ENCODE results near the gene ARHGAP23.

DNA sequence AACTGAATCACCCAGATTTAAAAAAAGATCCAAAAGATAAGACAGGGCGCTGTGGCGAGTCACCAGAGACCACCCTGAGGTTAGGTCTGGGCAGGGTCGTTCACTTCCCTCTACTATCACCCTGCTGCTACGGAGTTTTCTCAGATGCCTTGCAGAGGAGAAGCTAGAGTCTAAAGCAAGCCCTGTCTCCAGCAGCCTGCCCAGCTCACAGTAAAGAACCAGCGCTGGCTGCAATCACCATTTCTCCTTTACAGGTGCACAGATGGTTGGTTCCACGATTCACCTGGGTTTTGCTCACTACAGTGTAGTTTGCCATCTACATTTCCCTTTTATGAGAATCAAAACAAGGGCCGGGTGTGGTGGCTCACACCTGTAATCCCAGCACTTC, 106.2 kb downstream of the ARHGAP23 start:
- TF ChIP-seq EZH2 (IDR thresholded peaks at IDR 0.05; ENCODE audit: borderline replicate concordance, low read length): no peak
- TF ChIP-seq, protein P1, sequence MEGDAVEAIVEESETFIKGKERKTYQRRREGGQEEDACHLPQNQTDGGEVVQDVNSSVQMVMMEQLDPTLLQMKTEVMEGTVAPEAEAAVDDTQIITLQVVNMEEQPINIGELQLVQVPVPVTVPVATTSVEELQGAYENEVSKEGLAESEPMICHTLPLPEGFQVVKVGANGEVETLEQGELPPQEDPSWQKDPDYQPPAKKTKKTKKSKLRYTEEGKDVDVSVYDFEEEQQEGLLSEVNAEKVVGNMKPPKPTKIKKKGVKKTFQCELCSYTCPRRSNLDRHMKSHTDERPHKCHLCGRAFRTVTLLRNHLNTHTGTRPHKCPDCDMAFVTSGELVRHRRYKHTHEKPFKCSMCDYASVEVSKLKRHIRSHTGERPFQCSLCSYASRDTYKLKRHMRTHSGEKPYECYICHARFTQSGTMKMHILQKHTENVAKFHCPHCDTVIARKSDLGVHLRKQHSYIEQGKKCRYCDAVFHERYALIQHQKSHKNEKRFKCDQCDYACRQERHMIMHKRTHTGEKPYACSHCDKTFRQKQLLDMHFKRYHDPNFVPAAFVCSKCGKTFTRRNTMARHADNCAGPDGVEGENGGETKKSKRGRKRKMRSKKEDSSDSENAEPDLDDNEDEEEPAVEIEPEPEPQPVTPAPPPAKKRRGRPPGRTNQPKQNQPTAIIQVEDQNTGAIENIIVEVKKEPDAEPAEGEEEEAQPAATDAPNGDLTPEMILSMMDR (IDR thresholded peaks at IDR 0.05; ENCODE audit: low read length): no peak

Measured in OCI-LY1 (cell line).